ENCODE results near the gene NRROS.

NRROS gene

GRCh38 chr3:196689941-196690660 is 50.6 kb downstream of the NRROS start:
- no peak for DNase-seq

DNA sequence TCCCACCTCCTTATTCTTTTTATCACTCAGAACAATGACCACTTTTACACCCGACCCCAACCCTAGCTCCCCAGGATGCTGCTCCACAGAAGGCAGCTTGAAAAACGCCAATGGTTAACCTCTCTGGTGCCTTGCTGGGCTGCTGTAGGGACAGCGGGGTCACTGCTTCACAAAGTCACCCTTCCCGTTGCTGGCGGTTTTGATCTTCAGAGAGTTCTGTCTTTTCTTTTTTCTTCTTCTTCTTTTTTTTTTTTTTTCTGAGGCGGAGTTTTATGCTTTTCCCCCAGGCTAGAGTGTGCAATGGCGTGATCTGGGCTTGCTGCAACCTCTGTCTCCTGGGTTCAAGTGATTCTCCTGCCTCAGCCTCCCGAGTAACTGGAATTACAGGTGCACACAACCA is 51.9 kb downstream of the NRROS start:
- DNase-seq: no peak

DNA sequence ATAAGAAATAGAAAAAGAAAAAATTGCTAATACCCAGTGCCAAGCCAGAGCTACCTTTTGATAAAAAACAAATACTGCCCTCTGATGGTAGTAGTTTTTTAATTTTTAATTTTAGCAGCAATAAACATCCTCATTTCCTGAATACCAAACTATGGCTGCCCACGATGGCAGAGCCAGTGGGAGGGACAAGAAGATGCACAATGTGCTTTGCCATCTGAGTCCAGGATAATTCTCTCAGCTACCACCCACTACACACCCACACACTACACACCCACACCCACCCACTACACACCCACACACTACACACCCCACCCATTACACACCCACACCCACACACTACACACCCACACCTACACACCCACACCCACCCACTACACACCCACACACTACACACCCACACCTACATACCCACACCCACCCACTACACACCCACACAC is 54.7 kb downstream of the NRROS start:
- peak; percentile 46 to 68 for DNase-seq

DNA sequence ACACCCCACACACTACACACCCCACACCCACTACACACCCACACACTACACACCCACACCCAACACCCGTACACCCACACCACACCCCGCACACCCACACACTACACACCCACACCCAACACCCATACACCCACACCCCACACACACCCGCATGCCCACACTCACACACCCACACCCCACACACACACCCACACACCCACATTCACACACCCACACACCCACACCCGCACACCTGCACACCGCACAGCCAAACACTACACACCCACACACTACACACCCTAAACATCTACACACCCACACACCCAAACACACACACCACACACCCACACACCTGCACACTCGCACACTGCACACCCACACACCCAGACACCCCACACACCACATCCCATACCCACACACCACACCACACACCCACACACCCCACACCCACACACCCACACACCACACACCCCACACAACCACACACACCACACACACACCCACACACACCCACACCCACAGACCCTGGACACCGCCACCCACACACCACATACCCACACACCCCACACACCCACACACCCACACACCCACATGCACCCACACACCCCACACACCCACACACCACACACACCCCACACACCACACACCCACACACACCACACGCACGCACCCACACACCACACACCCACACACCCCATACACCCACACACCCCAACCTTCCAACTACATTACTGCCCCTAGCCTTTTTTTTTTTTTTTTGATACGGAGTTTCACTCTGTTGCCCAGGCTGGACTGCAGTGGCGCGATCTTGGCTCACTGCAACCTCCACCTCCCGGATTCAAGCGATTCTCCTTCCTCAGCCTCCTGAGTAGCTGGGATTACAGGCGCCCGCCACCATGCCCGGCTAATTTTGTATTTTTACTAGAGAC is 55.7 kb downstream of the NRROS start:
- DNase-seq: peak; percentile 33 to 51

GRCh38 chr3:196695849-196696226 is 56.3 kb downstream of the NRROS start:
- DNase-seq: no peak

DNA sequence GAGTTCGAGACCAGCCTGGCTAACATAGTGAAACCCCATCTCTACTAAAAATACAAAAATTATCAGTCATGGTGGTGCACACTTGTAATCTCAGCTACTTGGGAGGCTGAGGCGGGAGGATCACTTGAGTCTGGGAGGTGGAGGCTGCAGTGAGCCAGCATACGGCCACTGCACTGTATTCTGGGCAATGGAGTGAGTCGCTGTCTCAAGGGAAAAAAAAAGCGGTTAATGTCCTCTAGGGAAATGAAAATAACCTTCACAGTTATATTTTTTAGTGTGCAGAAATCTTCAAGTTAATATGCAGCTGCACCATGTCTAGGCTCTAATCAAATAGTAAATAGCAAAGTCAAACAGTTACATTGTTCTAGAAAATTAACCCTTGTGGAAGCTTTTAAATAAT is 57.8 kb downstream of the NRROS start:
- DNase-seq: no peak

DNA sequence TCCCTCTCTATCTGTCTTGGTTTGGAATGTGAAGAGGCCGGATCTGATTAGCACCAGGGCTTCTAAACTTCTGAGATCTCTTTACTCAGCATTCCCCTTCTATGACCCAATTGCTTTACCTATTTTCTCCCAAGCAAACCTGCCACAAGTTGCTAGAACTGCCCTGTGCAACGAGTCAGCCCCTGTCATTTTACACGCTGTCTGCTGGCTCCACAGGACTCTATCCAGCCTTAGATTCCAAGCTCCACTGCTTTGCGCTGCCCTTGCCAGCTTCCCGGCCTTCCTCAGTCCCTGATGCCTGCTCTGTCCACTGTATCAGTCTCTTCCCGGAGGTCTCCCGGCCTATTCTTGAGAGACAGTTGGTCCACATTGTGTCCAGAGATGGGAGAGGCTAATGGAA is 60.3 kb downstream of the NRROS start:
- DNase-seq: no peak

DNA sequence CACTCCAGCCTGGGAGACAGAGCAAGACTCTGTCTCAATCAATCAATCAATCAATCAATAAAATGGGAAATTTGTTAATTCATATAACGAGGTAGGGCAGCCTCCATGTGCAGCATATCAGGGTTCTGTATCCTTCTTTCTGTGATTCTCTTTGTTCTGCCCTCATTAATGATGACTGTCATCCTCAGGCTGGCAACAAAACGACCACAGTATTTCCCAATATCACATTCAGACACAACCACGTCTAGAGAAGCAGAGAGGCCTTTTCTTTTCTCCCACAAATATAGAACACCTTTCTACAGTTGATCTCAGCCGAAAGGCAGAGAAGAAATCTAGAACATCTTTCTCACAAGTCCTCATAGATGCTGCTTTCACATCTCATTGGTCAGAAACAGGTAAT is 61.3 kb downstream of the NRROS start:
- no peak for DNase-seq

GRCh38 chr3:196706327-196706726 is 66.8 kb downstream of the NRROS start:
- no peak for DNase-seq

- no peak for DNase-seq
Measured at GRCh38 chr3:196706731-196707130, 67.2 kb downstream of the NRROS start.

DNA sequence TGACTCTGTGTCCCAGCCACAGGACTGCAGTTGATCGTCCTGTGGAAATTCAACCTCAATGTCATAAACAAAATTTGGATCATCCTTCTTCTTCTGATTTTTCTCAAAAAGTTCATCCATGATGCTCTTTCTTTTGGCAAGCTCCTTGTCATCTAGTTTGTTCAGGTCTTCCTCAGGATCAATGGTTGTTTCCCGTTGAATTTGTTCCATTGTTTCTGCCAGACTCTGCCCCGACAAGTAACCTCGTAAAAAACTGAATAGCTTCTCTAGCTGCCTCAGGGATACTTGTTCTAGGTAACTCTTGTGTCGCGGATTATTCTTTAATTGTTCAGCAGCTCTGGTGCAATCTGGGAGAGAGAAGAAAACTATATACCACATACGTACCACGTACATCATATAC is 68.1 kb downstream of the NRROS start:
- no peak for DNase-seq

DNA sequence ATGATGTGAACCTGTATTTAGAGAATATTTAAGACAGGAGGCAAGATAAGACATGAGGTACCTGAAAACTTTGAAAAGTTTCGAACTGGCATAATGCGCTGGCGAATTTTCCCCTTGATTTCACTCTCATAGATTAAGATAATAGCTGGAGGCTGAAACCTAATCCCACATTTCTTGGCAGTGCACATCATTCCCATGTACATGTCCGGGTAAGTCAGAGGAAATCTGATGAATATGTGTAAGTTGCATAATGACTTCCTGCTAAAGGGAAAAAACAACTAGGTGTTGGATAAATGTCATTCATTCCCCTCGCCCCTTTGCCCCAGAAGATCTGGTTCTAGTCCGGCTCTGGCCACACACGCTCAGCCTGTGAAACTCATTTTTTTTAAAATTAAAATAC is 69.0 kb downstream of the NRROS start:
- DNase-seq: no peak

All from CD4-positive, alpha-beta T cell treated with Interleukin-4 for 1 hour (primary cell).